T47D (cell line): ENCODE results near the gene HCN2.

Experiments
- DNase-seq, 2 experiments: peaks; one replicate each; pipeline versions ENCODE4 v3.0.0 to v3.0.0-alpha.2; 2011 to 2012; ENCODE audit warnings: low read depth in 1 of 2, low spot score in 1 of 2
- JUND ChIP-seq: IDR thresholded peaks from 2 replicates; pipeline ENCODE4 v1.6.1; 2012; ENCODE audit warnings: low read depth
- in situ Hi-C: cut with HindIII; loops from 2 replicates; pipeline ENCODE4 v1.10.0; 2016; ENCODE audit warnings: low sequenced_read_pairs, low pct_unique_long_range_greater_than_20kb

HCN2 gene

GRCh38 chr19:658916-659839 is 69.5 kb downstream of the HCN2 start:
- DNase-seq, result no peak
- TF ChIP-seq JUND, result no peak
- in situ Hi-C loops, result no loop called here

GRCh38 chr19:660793-661426 is 71.2 kb downstream of the HCN2 start:
- DNase-seq, result no peak
- in situ Hi-C loops, result no loop called here
- TF ChIP-seq JUND, result no peak

GRCh38 chr19:661427-662196 is 71.9 kb downstream of the HCN2 start:
- TF ChIP-seq JUND, result no peak
- in situ Hi-C loops, result no loop called here
- DNase-seq, result peak; percentile 20 to 44

GRCh38 chr19:662207-662961 is 72.7 kb downstream of the HCN2 start:
- no peak for TF ChIP-seq JUND
- in situ Hi-C loops, result no loop called here
- DNase-seq, result peak; percentile 45 to 47

GRCh38 chr19:662962-663681 is 73.4 kb downstream of the HCN2 start, which contains the start of gene RNF126:
Gene RNF126, minus strand, starts transcription at chr19:663214. Its CDS starts 93 bp downstream, at chr19:663121.
- no peak for TF ChIP-seq JUND
- DNase-seq, result peak; percentile 92 to 94
- in situ Hi-C loops, result no loop called here

GRCh38 chr19:663682-664117 is 74.0 kb downstream of the HCN2 start:
- DNase-seq, result no peak
- in situ Hi-C loops, result no loop called here
- no peak for TF ChIP-seq JUND

- TF ChIP-seq JUND, result no peak
- DNase-seq, result peak; percentile 78 to 83
- in situ Hi-C loops, result no loop called here
Observed at GRCh38 chr19:664913-665443, 75.3 kb downstream of the HCN2 start.
